Spleen (tissue), 11 donors: ENCODE results near the gene PPP2R5D. TPM values are rescaled to one million over a fixed set of nuclear protein-coding genes. Genes with fewer than 3 reads are reported as not detected.

ENCODE experiments used
- DNase-seq: peaks from one replicate; pipeline ENCODE4 v3.0.0-alpha.2; 2020
- H3K27ac ChIP-seq, 8 donors: fragments of 200-600 bp; sonication (generic) in 7 of 8; 1 replicate in 4 of 8; 2 replicates in 4 of 8; pipeline versions ENCODE4 v1.5.0 to v1.8.0; 2016 to 2021; ENCODE audit warnings: inconsistent platforms in 4 of 8, mild to moderate bottlenecking in 4 of 8, moderate library complexity in 1 of 8
- H3K27me3 ChIP-seq, 7 donors: fragments of 200-600 bp; sonication (generic) in 6 of 7; replicated peaks in 1 of 7; 1 replicate in 4 of 7; 2 replicates in 3 of 7; pipeline versions ENCODE4 v1.5.0 to v1.8.0; 2016 to 2021; ENCODE audit warnings: inconsistent platforms in 3 of 7, mild to moderate bottlenecking in 1 of 7
- H3K36me3 ChIP-seq, 6 donors: fragments of 200-600 bp; sonication (generic) in 5 of 6; 1 replicate in 4 of 6; 2 replicates in 2 of 6; pipeline versions ENCODE4 v1.5.0 to v1.8.0; 2016 to 2021; ENCODE audit warnings: inconsistent platforms in 2 of 6
- H3K4me1 ChIP-seq, 6 donors: fragments of 200-600 bp; sonication (generic) in 5 of 6; 1 replicate in 3 of 6; 2 replicates in 3 of 6; pipeline versions ENCODE4 v1.5.0 to v1.8.0; 2016 to 2021; ENCODE audit warnings: inconsistent platforms in 3 of 6
- H3K4me3 ChIP-seq, 8 donors: fragments of 200-600 bp; sonication (generic) in 7 of 8; 1 replicate in 4 of 8; 2 replicates in 4 of 8; pipeline versions ENCODE4 v1.5.0 to v1.8.0; 2016 to 2021; ENCODE audit warnings: inconsistent platforms in 4 of 8, mild to moderate bottlenecking in 4 of 8, moderate library complexity in 2 of 8
- H3K9me3 ChIP-seq, 8 donors: fragments of 200-600 bp; sonication (generic) in 7 of 8; 1 replicate in 4 of 8; 2 replicates in 4 of 8; pipeline versions ENCODE4 v1.5.0 to v1.8.0; 2016 to 2021; ENCODE audit warnings: inconsistent platforms in 4 of 8
- CTCF ChIP-seq, 11 experiments: fragments of 200-600 bp in 7 of 11; fragments of 450-650 bp in 4 of 11; sonication (generic) in 4 of 11; IDR thresholded peaks in 8 of 11; conservative IDR thresholded peaks in 3 of 11; 1 replicate in 7 of 11; 2 replicates in 4 of 11; pipeline versions ENCODE4 v1.4.0 to v1.8.0; 2016 to 2021; ENCODE audit warnings: antibody characterized with exemption in 11 of 11, inconsistent platforms in 4 of 11, mild to moderate bottlenecking in 1 of 11
- POLR2A ChIP-seq, 3 donors: fragments of 450-650 bp; IDR thresholded peaks; one replicate each; pipeline ENCODE4 v1.5.1; 2017; ENCODE audit warnings: antibody characterized with exemption in 3 of 3, mild to moderate bottlenecking in 1 of 3
- POLR2AphosphoS5 ChIP-seq, 3 donors: sonication (generic); formaldehyde crosslinking; IDR thresholded peaks; one replicate each; pipeline ENCODE4 v1.5.1; 2017; ENCODE audit warnings: antibody characterized with exemption in 3 of 3
- WGBS, 5 donors: extraction: QIAGEN DNeasy Blood & Tissue Kit in 3 of 5; methylation state at CpG; one replicate each; pipeline versions ENCODE4 v1.1.5 to v1.1.7; 2013 to 2018; 5-methylcytosine and 5-hydroxymethylcytosine counted together
- intact Hi-C: fragments of 100-400 bp; cut with DNase I; formaldehyde crosslinking; loops from one replicate; pipeline ENCODE4 v1.15.0; 2023; ENCODE audit warnings: low total_unique reads
- polyA plus RNA-seq, 3 donors: library from polyadenylated mRNA; stranded (reverse); fragments of 200-250 nt; gene quantifications; one replicate each; pipeline ENCODE4 v1.2.1, GENCODE V29; 2013
- total RNA-seq, 7 donors: library from RNA; depleted of rRNA in 3 of 7; stranded (reverse); fragments of >200 nt in 3 of 7; fragmentation: NEBNext Ultra II Directional in 4 of 7; extraction: Animal tissue kit (Norgen Biotek cat#: 25700) in 4 of 7; gene quantifications; one replicate each; pipeline versions ENCODE4 v1.1.0 to v1.2.1, GENCODE V29; 2016 to 2021
- donor health status: healthy with polysubstance abuse.
- donor health status: DM: no; HTN: no; CAD: no; lungs with moderate emphysema.
- donor health status: DM: no; HTN: no; CAD: no.
- donor health status: Bipolar disorder and iron deficiency.
- donor health status: healthy.
- donor health status: DM: no; HTN: no; CAD: no.
- donor health status: DM: yes; HTN: yes; CAD: no.

The PPP2R5D gene
- total and polyA plus RNA-seq, 10 donors = 15.3 to 40.2 (median 25.5) TPM

GRCh38 chr6:43045371-43045930 lies 61.1 kb downstream of the PPP2R5D start:
- WGBS, 5 donors = 92 to 99% (median 96%) methylated on average over 7 to 11 of the region's 11 CpGs
- intact Hi-C loops = no loop called here
- Histone ChIP-seq H3K9me3 (no peaks in the 10 kb centered on the region), H3K4me3 (no peak overlapping the region), H3K36me3 (peaks cover 0 to 97% (median 75%) of the 10 kb centered on the region in 6 donors), H3K27me3 (no peaks in the 10 kb centered on the region), H3K4me1 (no peaks in the 10 kb centered on the region), H3K27ac (no peak overlapping the region)
- DNase-seq = no peak
- no peak for TF ChIP-seq POLR2AphosphoS5 (IDR thresholded peaks at IDR 0.05)
- TF ChIP-seq CTCF (IDR thresholded peaks at IDR 0.05 in 8 of 11, conservative IDR thresholded peaks at IDR 0.05 in 3 of 11) = no peak
- no peak for TF ChIP-seq POLR2A (IDR thresholded peaks at IDR 0.05)

- TF ChIP-seq POLR2AphosphoS5 (IDR thresholded peaks at IDR 0.05) (peak in 1 of 3 donors; percentile 5), POLR2A (IDR thresholded peaks at IDR 0.05) (no peak), CTCF (IDR thresholded peaks at IDR 0.05 in 8 of 11, conservative IDR thresholded peaks at IDR 0.05 in 3 of 11) (no peak)
- 84 to 96% (median 92%) methylated on average over 3 to 7 of the region's 7 CpGs for WGBS, 5 donors
- no peak overlapping the region for H3K4me3 ChIP-seq
- no peak overlapping the region for H3K27ac ChIP-seq
- peaks cover 0 to 93% (median 59%) of the 10 kb centered on the region in 6 donors for H3K36me3 ChIP-seq
- no peaks in the 10 kb centered on the region for H3K9me3 ChIP-seq
- intact Hi-C loops = no loop called here
- H3K27me3 ChIP-seq = no peaks in the 10 kb centered on the region
- H3K4me1 ChIP-seq = peaks cover 5 to 25% (median 16%) of the 10 kb centered on the region in 6 donors
- DNase-seq = no peak
These were observed 63.6 kb downstream of the PPP2R5D start for GRCh38 chr6:43047998-43048397.

DNA sequence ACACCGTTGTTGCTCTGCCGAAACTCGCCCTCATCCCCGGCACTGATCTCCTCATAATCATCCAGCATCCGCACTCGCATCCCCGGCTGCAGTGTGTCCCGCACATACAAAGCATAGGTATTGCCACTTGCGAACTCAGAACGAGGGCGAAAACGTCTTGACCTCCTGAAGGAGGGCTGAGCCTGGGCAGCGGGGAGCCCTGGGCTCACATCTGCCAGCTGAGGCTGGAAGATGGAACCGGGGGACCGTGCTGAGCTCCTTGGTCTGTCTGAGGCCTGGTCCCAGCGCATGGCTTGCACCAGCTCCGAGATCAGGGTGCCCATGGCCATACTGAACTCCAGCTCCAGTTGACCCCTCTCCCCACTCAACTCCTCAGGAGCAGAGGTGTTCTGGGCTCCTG lies 66.6 kb downstream of the PPP2R5D start:
- Histone ChIP-seq H3K4me1 (peaks cover 9 to 43% (median 26%) of the 10 kb centered on the region in 6 donors), H3K9me3 (no peaks in the 10 kb centered on the region), H3K27me3 (no peaks in the 10 kb centered on the region), H3K27ac (no peak overlapping the region), H3K36me3 (peaks cover 0 to 78% (median 44%) of the 10 kb centered on the region in 6 donors), H3K4me3 (no peak overlapping the region)
- TF ChIP-seq POLR2AphosphoS5 (IDR thresholded peaks at IDR 0.05) = peak in 1 of 3 donors; percentile 33
- no peak for TF ChIP-seq POLR2A (IDR thresholded peaks at IDR 0.05)
- intact Hi-C loops = no loop called here
- WGBS, 5 donors = 94 to 97% (median 96%) methylated on average over 12 to 17 of the region's 17 CpGs
- DNase-seq = no peak

DNA sequence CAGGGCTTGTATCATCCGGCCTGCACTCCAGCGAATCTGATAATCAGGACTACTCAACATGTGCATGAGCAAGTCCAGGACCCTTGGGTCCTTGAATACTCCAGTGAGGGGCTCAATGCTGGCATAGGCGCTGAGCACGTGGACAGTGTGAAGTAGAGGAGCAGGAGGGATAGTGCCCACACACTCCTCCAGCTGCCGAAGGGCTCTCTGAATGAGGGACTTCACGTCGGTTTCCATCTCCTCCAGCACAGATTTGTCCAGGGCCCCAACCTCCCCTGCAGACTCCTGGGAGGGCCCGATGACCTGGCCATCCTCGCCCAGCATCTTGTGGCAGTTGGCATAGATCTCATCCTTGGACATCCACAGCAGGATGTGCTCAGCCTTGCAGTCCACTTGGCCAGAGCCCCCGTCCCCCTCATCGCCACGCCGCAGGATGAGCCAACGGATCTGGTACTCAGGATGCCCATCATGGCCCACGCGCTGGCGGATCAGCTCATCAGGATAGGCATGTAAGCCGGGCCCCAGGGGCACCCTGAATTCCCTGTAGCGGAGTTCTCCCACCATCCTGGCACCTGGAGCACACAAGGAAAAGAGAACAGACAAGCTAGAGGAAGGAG lies 68.0 kb downstream of the PPP2R5D start:
- peak overlapping the region in 3 of 8 donors; percentile 76 to 81 (median 76) for H3K4me3 ChIP-seq
- H3K9me3 ChIP-seq = no peaks in the 10 kb centered on the region
- H3K27ac ChIP-seq = peak overlapping the region in 7 of 8 donors; percentile 91 to 95 (median 93)
- intact Hi-C loops = no loop called here
- no peak for TF ChIP-seq CTCF (IDR thresholded peaks at IDR 0.05 in 8 of 11, conservative IDR thresholded peaks at IDR 0.05 in 3 of 11)
- peak in 1 of 3 donors; percentile 19 for TF ChIP-seq POLR2AphosphoS5 (IDR thresholded peaks at IDR 0.05)
- H3K4me1 ChIP-seq = peaks cover 9 to 54% (median 26%) of the 10 kb centered on the region in 6 donors
- H3K27me3 ChIP-seq = no peaks in the 10 kb centered on the region
- H3K36me3 ChIP-seq = peaks cover 0 to 78% (median 45%) of the 10 kb centered on the region in 6 donors
- WGBS, 5 donors = 87 to 90% (median 89%) methylated on average over 17 to 19 of the region's 19 CpGs
- no peak for DNase-seq
